ENCODE results near the gene CCDC28B.
A peak's percentile ranks its signal among the peaks of the same experiment; 100 is the strongest.

GRCh38 chr1:32221980-32222755 lies 21.8 kb downstream of the CCDC28B start, which contains the start of the genes EIF3I and TMEM234:
- TF ChIP-seq POLR2A (IDR thresholded peaks at IDR 0.05): peak; percentile 72 to 80
- TF ChIP-seq, protein P1, sequence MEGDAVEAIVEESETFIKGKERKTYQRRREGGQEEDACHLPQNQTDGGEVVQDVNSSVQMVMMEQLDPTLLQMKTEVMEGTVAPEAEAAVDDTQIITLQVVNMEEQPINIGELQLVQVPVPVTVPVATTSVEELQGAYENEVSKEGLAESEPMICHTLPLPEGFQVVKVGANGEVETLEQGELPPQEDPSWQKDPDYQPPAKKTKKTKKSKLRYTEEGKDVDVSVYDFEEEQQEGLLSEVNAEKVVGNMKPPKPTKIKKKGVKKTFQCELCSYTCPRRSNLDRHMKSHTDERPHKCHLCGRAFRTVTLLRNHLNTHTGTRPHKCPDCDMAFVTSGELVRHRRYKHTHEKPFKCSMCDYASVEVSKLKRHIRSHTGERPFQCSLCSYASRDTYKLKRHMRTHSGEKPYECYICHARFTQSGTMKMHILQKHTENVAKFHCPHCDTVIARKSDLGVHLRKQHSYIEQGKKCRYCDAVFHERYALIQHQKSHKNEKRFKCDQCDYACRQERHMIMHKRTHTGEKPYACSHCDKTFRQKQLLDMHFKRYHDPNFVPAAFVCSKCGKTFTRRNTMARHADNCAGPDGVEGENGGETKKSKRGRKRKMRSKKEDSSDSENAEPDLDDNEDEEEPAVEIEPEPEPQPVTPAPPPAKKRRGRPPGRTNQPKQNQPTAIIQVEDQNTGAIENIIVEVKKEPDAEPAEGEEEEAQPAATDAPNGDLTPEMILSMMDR (IDR thresholded peaks at IDR 0.05): no peak
- TF ChIP-seq EP300 (IDR thresholded peaks at IDR 0.05): peak; percentile 87 to 95

Data from tibial nerve (tissue), 4 donors.